Measurements from ENCODE around the gene RNU7-1.
A peak's percentile ranks its signal among the peaks of the same experiment; 100 is the strongest.

The RNU7-1 gene

GRCh38 chr12:6979453-6979852 is 35.8 kb downstream of the RNU7-1 start:
- peak overlapping the region; percentile 83 for H3K27ac Mint-ChIP-seq
- DNase-seq = no peak
- peaks cover 59% of the 10 kb centered on the region for H3K36me3 Mint-ChIP-seq (ENCODE audit: low read depth)
- H3K9me3 Mint-ChIP-seq = no peaks in the 10 kb centered on the region
- no peaks in the 10 kb centered on the region for H3K27me3 Mint-ChIP-seq (ENCODE audit: low read depth, poor library complexity)
- H3K4me1 Mint-ChIP-seq = no peaks in the 10 kb centered on the region
- no peak overlapping the region for H3K4me3 Mint-ChIP-seq
- no peak for TF ChIP-seq CTCF (IDR thresholded peaks at IDR 0.05)

- H3K36me3 Mint-ChIP-seq (ENCODE audit: low read depth) = peaks cover 57% of the 10 kb centered on the region
- no peaks in the 10 kb centered on the region for H3K27me3 Mint-ChIP-seq (ENCODE audit: low read depth, poor library complexity)
- H3K9me3 Mint-ChIP-seq = no peaks in the 10 kb centered on the region
- TF ChIP-seq CTCF (IDR thresholded peaks at IDR 0.05) = no peak
- H3K4me1 Mint-ChIP-seq = no peaks in the 10 kb centered on the region
- H3K4me3 Mint-ChIP-seq = no peak overlapping the region
- no peak for DNase-seq
- H3K27ac Mint-ChIP-seq = peak overlapping the region; percentile 22
Measured at GRCh38 chr12:6980075-6980474, 36.5 kb downstream of the RNU7-1 start.

GRCh38 chr12:6980740-6981139 is 37.1 kb downstream of the RNU7-1 start:
- Mint-ChIP-seq H3K4me1 (no peaks in the 10 kb centered on the region), H3K9me3 (no peaks in the 10 kb centered on the region), H3K4me3 (no peak overlapping the region), H3K36me3 (ENCODE audit: low read depth) (peaks cover 53% of the 10 kb centered on the region), H3K27me3 (ENCODE audit: low read depth, poor library complexity) (no peaks in the 10 kb centered on the region), H3K27ac (peak overlapping the region; percentile 32)
- no peak for DNase-seq
- TF ChIP-seq CTCF (IDR thresholded peaks at IDR 0.05) = no peak

- H3K4me3 Mint-ChIP-seq = no peak overlapping the region
- H3K9me3 Mint-ChIP-seq = no peaks in the 10 kb centered on the region
- H3K36me3 Mint-ChIP-seq (ENCODE audit: low read depth) = peaks cover 53% of the 10 kb centered on the region
- H3K27me3 Mint-ChIP-seq (ENCODE audit: low read depth, poor library complexity) = no peaks in the 10 kb centered on the region
- peak overlapping the region; percentile 32 for H3K27ac Mint-ChIP-seq
- TF ChIP-seq CTCF (IDR thresholded peaks at IDR 0.05) = no peak
- DNase-seq = no peak
- H3K4me1 Mint-ChIP-seq = no peaks in the 10 kb centered on the region
Measured at GRCh38 chr12:6981152-6982052, 37.8 kb downstream of the RNU7-1 start.

GRCh38 chr12:6982532-6982931 is 38.9 kb downstream of the RNU7-1 start:
- no peak for DNase-seq
- no peak overlapping the region for H3K27ac Mint-ChIP-seq
- no peaks in the 10 kb centered on the region for H3K27me3 Mint-ChIP-seq (ENCODE audit: low read depth, poor library complexity)
- H3K9me3 Mint-ChIP-seq = no peaks in the 10 kb centered on the region
- no peak overlapping the region for H3K4me3 Mint-ChIP-seq
- TF ChIP-seq CTCF (IDR thresholded peaks at IDR 0.05) = no peak
- peaks cover 49% of the 10 kb centered on the region for H3K36me3 Mint-ChIP-seq (ENCODE audit: low read depth)
- no peaks in the 10 kb centered on the region for H3K4me1 Mint-ChIP-seq
